Skin epidermis (tissue), 12 donors: ENCODE results near the gene CLDN4.
A peak's percentile ranks its signal among the peaks of the same experiment; 100 is the strongest.
"Not testable (repeated sequence)": the region's sequence is repeated elsewhere in the genome, so short reads cannot be mapped to it uniquely, and the experiment has no call there.

Experiments
- H3K27ac ChIP-seq, 21 experiments: fragments of 200-600 bp; sonication (generic) in 11 of 21; one replicate each; pipeline ENCODE4 v1.5.0; 2020; ENCODE audit warnings: mild to moderate bottlenecking in 3 of 21, inconsistent platforms in 2 of 21, moderate library complexity in 2 of 21
- H3K4me3 ChIP-seq, 7 experiments: fragments of 200-600 bp; sonication (generic) in 2 of 7; one replicate each; pipeline ENCODE4 v1.5.0; 2020; ENCODE audit warnings: inconsistent platforms in 2 of 7, mild to moderate bottlenecking in 2 of 7, moderate library complexity in 1 of 7

CLDN4 gene

GRCh38 chr7:73839743-73840714 lies 9.2 kb downstream of the CLDN4 start:
- H3K27ac ChIP-seq: no peak overlapping the region
- no peak overlapping the region for H3K4me3 ChIP-seq

GRCh38 chr7:73840715-73841379 lies 10.1 kb downstream of the CLDN4 start:
- no peak overlapping the region for H3K27ac ChIP-seq
- H3K4me3 ChIP-seq: no peak overlapping the region

GRCh38 chr7:73841689-73842066 lies 10.9 kb downstream of the CLDN4 start:
- H3K27ac ChIP-seq: peak overlapping the region in 12 of 21 experiments; percentile 31 to 85 (median 72)
- peak overlapping the region; percentile 30 to 59 (median 47) for H3K4me3 ChIP-seq

- Histone ChIP-seq H3K27ac (peak within 1 kb of the TSS in 20 of 21 experiments; percentile 31 to 85 (median 68)), H3K4me3 (peak within 1 kb of the TSS; percentile 30 to 59 (median 47))
Observed at GRCh38 chr7:73842067-73842976, 11.5 kb downstream of the CLDN4 start, which contains the start of gene METTL27. METTL27 (minus strand) TSS chr7:73842516; CDS start chr7:73842140, 376 bp downstream.

- Histone ChIP-seq H3K27ac (no peak overlapping the region), H3K4me3 (no peak overlapping the region)
Observed at GRCh38 chr7:73844131-73844547, 13.3 kb downstream of the CLDN4 start.

- Histone ChIP-seq H3K27ac (peak overlapping the region in 1 of 21 experiments; percentile 13), H3K4me3 (no peak overlapping the region)
Observed at GRCh38 chr7:73844848-73845460, 14.2 kb downstream of the CLDN4 start.

- H3K27ac ChIP-seq: peak overlapping the region in 5 of 21 experiments; percentile 13 to 51 (median 36)
Observed at GRCh38 chr7:73845701-73846195, 15.0 kb downstream of the CLDN4 start.

GRCh38 chr7:73847941-73848723 lies 17.3 kb downstream of the CLDN4 start:
- H3K27ac ChIP-seq: no peak overlapping the region

More at GRCh38 chr7:73845701-73846195, 15.0 kb downstream of the CLDN4 start:
- H3K4me3 ChIP-seq: not testable (repeated sequence)

GRCh38 chr7:73850781-73851207 lies 20.0 kb downstream of the CLDN4 start:
- peak overlapping the region in 20 of 21 experiments; percentile 35 to 94 (median 77) for H3K27ac ChIP-seq
- no peak overlapping the region for H3K4me3 ChIP-seq

More at GRCh38 chr7:73847941-73848723, 17.3 kb downstream of the CLDN4 start:
- H3K4me3 ChIP-seq: no peak overlapping the region

- Histone ChIP-seq H3K4me3 (no peak overlapping the region), H3K27ac (peak overlapping the region in 20 of 21 experiments; percentile 37 to 94 (median 77))
Observed at GRCh38 chr7:73851410-73852338, 20.9 kb downstream of the CLDN4 start.

- peak overlapping the region in 5 of 21 experiments; percentile 12 to 91 (median 61) for H3K27ac ChIP-seq
Observed at GRCh38 chr7:73852500-73852899, 21.7 kb downstream of the CLDN4 start.

GRCh38 chr7:73856941-73857340 lies 26.1 kb downstream of the CLDN4 start:
- Histone ChIP-seq H3K4me3 (no peak overlapping the region), H3K27ac (no peak overlapping the region)

More at GRCh38 chr7:73852500-73852899, 21.7 kb downstream of the CLDN4 start:
- no peak overlapping the region for H3K4me3 ChIP-seq

GRCh38 chr7:73858807-73859206 lies 28.0 kb downstream of the CLDN4 start:
- H3K4me3 ChIP-seq: no peak overlapping the region
- no peak overlapping the region for H3K27ac ChIP-seq

- Histone ChIP-seq H3K27ac (no peak within 1 kb of the TSS), H3K4me3 (no peak within 1 kb of the TSS)
Observed at GRCh38 chr7:73860859-73861258, 30.1 kb downstream of the CLDN4 start, which contains the start of gene TMEM270. TMEM270 (plus strand) TSS chr7:73861159; CDS start chr7:73861195, 36 bp downstream.

- Histone ChIP-seq H3K27ac (no peak overlapping the region), H3K4me3 (no peak overlapping the region)
Observed at GRCh38 chr7:73861305-73861704, 30.5 kb downstream of the CLDN4 start.

GRCh38 chr7:73864981-73865711 lies 34.4 kb downstream of the CLDN4 start:
- Histone ChIP-seq H3K4me3 (no peak overlapping the region), H3K27ac (no peak overlapping the region)
